ENCODE data around the gene ZNF273. TPM values are rescaled to one million over a fixed set of nuclear protein-coding genes. Genes with fewer than 3 reads are reported as not detected.

Gene ZNF273
- polyA plus RNA-seq, 1 of the 3 experiments (the other 2 are of a cell fraction), result 2.3 TPM

- no peaks in the 10 kb centered on the region for H3K9me3 ChIP-seq
- CTCF ChIA-PET, result no interaction called here
Measured at GRCh38 chr7:64867863-64868440, 35.1 kb upstream of the ZNF273 start.

More at GRCh38 chr7:64867863-64868440, 35.1 kb upstream of the ZNF273 start:
- no peaks in the 10 kb centered on the region for H3K9me2 ChIP-seq
- no peaks in the 10 kb centered on the region for H4K20me1 ChIP-seq (ENCODE audit: insufficient read depth)
- no peaks in the 10 kb centered on the region; the same call in 1 of the 2 replicates for H3K27me3 ChIP-seq (ENCODE audit: insufficient read depth)
- H3K9ac ChIP-seq, result no peak overlapping the region
- no peak overlapping the region for H3K27ac ChIP-seq (ENCODE audit: low read depth in 2 of 2, low read length in 1 of 2)
- DNase-seq, result no peak
- no peak overlapping the region for H2AFZ ChIP-seq (ENCODE audit: low read depth)
- H3K79me2 ChIP-seq (ENCODE audit: insufficient read depth), result no peaks in the 10 kb centered on the region
- no peaks in the 10 kb centered on the region for H3K4me1 ChIP-seq (ENCODE audit: control insufficient read depth in 1 of 2, insufficient read depth in 2 of 2, low read depth in 1 of 2, low read length in 1 of 2)
- H3F3A ChIP-seq (replicated peaks; ENCODE audit: insufficient read depth), result no peaks in the 10 kb centered on the region
- WGBS (ENCODE audit: low lambda C conversion rate), result 43% methylated on average over 17 of the region's 18 CpGs
- POLR2A ChIA-PET, result no interaction called here
- TF ChIP-seq ELF1 (IDR thresholded peaks at IDR 0.05) (no peak), ZBTB33 (IDR thresholded peaks at IDR 0.05; ENCODE audit: borderline replicate concordance, low read depth) (no peak), CHD2 (IDR thresholded peaks at IDR 0.05; ENCODE audit: low read length, partially characterized antibody) (no peak), NFIC (IDR thresholded peaks at IDR 0.05; ENCODE audit: borderline replicate concordance) (no peak), RAD21 (IDR thresholded peaks at IDR 0.05; ENCODE audit: low read length) (no peak), FOSL2 (IDR thresholded peaks at IDR 0.05; ENCODE audit: borderline replicate concordance, low read depth) (no peak), PBX3 (IDR thresholded peaks at IDR 0.05) (no peak), FOXM1 (IDR thresholded peaks at IDR 0.05; ENCODE audit: low read depth) (no peak), IRF3 (IDR thresholded peaks at IDR 0.05; ENCODE audit: low read depth, low read length) (no peak), POLR2AphosphoS5 (IDR thresholded peaks at IDR 0.05; ENCODE audit: low read depth, low read length) (no peak), FOXJ3 (CRISPR knock-in tag; IDR thresholded peaks at IDR 0.05) (no peak), USF2 (IDR thresholded peaks at IDR 0.05; ENCODE audit: borderline replicate concordance, low read depth, low read length) (no peak), EZH2phosphoT487 (IDR thresholded peaks at IDR 0.05; ENCODE audit: borderline replicate concordance, low read depth) (no peak), GATA2 (CRISPR knock-in tag; IDR thresholded peaks at IDR 0.05) (no peak), CTCF (IDR thresholded peaks at IDR 0.05) (no peak), MAX (IDR thresholded peaks at IDR 0.05; ENCODE audit: low read depth) (no peak), TCF12 (IDR thresholded peaks at IDR 0.05) (no peak), YY1 (IDR thresholded peaks at IDR 0.05; ENCODE audit: low read depth) (no peak), SMC3 (IDR thresholded peaks at IDR 0.05; ENCODE audit: low read depth, low read length) (no peak), MXI1 (IDR thresholded peaks at IDR 0.05; ENCODE audit: low read depth, low read length) (no peak)
- no peaks in the 10 kb centered on the region for H3K36me3 ChIP-seq (replicated peaks in 1 of 2; ENCODE audit: control insufficient read depth in 1 of 2, insufficient read depth in 2 of 2, low read length in 1 of 2)
- H3K4me2 ChIP-seq, result no peak overlapping the region
- H3K4me3 ChIP-seq (ENCODE audit: low read depth in 2 of 2, low read length in 1 of 2), result no peak overlapping the region

Data from SK-N-SH (cell line).